Measurements from ENCODE around the gene SORCS3. TPM values are rescaled to one million over a fixed set of nuclear protein-coding genes. Genes with fewer than 3 reads are reported as not detected.

The SORCS3 gene
- total and polyA plus RNA-seq, 7 experiments from 2014 or later = 0.41 to 4.6 (median 0.61) TPM; not detected in 1

DNA sequence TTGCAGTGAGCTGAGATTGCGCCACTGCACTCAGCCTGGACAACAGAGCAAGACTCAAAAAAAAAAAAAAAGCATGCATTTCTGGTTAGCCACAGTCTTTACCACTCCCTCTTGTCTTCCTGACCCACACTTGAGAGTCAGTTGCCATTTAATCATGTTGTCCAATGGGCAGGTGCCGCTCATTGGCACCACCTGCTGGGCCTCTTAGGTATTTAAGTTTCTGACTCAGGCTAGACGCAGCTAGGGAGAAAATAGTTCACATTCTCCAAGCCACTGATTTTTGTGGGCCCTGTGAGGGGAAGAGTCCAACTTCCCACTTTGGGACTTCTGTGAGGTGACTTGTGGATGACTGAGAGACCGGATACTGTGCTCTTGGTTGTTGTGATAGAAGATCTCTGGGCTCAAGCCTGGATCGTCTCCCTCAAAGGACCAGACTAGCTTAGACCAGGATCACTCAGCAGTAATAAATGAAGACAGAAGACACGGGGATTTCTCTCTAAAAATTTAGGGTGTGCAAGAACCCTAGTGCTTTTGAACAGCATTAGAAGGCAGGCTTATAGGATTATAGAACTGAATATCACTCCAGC, 26.8 kb upstream of the SORCS3 start:
- peaks cover 0 to 19% (median 5%) of the 10 kb centered on the region in 5 donors for H3K27me3 Mint-ChIP-seq
- Histone ChIP-seq H3K27ac (ENCODE audit: low read depth, low read length) (no peak overlapping the region), H3K9me3 (ENCODE audit: control insufficient read depth in 2 of 3, low read length in 3 of 3) (no peaks in the 10 kb centered on the region), H3K27me3 (ENCODE audit: control insufficient read depth in 2 of 2, insufficient read depth in 2 of 2, low read length in 2 of 2) (no peaks in the 10 kb centered on the region), H3K36me3 (ENCODE audit: control insufficient read depth in 2 of 3, insufficient read depth in 3 of 3, low read length in 3 of 3) (no peaks in the 10 kb centered on the region), H3K4me1 (ENCODE audit: control insufficient read depth in 2 of 2, insufficient read depth in 2 of 2, low read length in 2 of 2) (no peaks in the 10 kb centered on the region), H3K4me3 (ENCODE audit: low read length) (no peak overlapping the region)
- intact Hi-C loops (cut with micrococcal nuclease) = loop anchor here (1.0 to 10.0 kb wide), 4 partner anchors 33 to 324 kb away; no protein-coding TSS in a partner anchor
- DNase-seq = peak in 5 of 9 donors; percentile 5 to 27 (median 14)
- no peaks in the 10 kb centered on the region for H3K4me1 Mint-ChIP-seq
- no peak overlapping the region for H3K4me3 Mint-ChIP-seq
- CTCF ChIA-PET = no interaction called here
- H3K36me3 Mint-ChIP-seq = peaks cover 0 to 3% (median 0%) of the 10 kb centered on the region in 5 donors
- POLR2A ChIA-PET = no interaction called here
- no peak overlapping the region for H3K27ac Mint-ChIP-seq
- ATAC-seq = peak; percentile 34
- peaks cover 0 to 18% (median 4%) of the 10 kb centered on the region in 11 donors for H3K9me3 Mint-ChIP-seq

GRCh38 chr10:104615136-104615535, 26.0 kb upstream of the SORCS3 start:
- DNase-seq (no peak), ATAC-seq (no peak)
- Mint-ChIP-seq H3K4me3 (no peak overlapping the region), H3K36me3 (no peaks in the 10 kb centered on the region), H3K4me1 (no peaks in the 10 kb centered on the region), H3K27ac (no peak overlapping the region), H3K9me3 (peaks cover 0 to 10% (median 2%) of the 10 kb centered on the region in 11 donors), H3K27me3 (peaks cover 0 to 20% (median 5%) of the 10 kb centered on the region in 5 donors)
- no peak overlapping the region for H3K27ac ChIP-seq (ENCODE audit: low read depth, low read length)
- no peaks in the 10 kb centered on the region for H3K4me1 ChIP-seq (ENCODE audit: control insufficient read depth in 2 of 2, insufficient read depth in 2 of 2, low read length in 2 of 2)
- no peak overlapping the region for H3K4me3 ChIP-seq (ENCODE audit: low read length)
- no peaks in the 10 kb centered on the region for H3K36me3 ChIP-seq (ENCODE audit: control insufficient read depth in 2 of 3, insufficient read depth in 3 of 3, low read length in 3 of 3)
- H3K27me3 ChIP-seq (ENCODE audit: control insufficient read depth in 2 of 2, insufficient read depth in 2 of 2, low read length in 2 of 2) = no peaks in the 10 kb centered on the region
- ChIA-PET CTCF (no interaction called here), POLR2A (no interaction called here)
- intact Hi-C loops (cut with micrococcal nuclease) = loop anchor here (2.0 to 10.0 kb wide), 3 partner anchors 34 to 324 kb away; no protein-coding TSS in a partner anchor
- no peaks in the 10 kb centered on the region for H3K9me3 ChIP-seq (ENCODE audit: control insufficient read depth in 2 of 3, low read length in 3 of 3)

DNA sequence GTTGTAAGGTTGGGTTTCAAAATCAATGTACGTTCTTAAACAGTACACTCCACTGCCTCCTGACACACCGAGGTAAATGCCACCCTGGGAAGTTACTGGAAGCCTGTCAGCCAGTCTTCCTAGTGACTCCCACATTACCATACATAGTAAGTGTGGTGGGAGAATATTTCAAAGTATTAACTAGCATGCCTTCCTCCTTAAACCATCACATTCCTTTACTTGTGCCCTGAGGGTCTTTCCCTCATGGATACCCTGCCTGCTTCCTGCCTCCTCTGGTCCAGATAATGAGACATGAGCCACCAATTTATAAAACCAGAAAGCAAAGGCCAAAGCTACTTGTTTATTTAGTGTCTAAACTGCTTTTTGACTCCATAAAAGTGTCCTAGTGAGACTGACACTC, 23.3 kb upstream of the SORCS3 start:
- Histone ChIP-seq H3K4me3 (ENCODE audit: low read length) (no peak overlapping the region), H3K9me3 (ENCODE audit: control insufficient read depth in 2 of 3, low read length in 3 of 3) (no peaks in the 10 kb centered on the region), H3K27ac (ENCODE audit: low read depth, low read length) (no peak overlapping the region), H3K4me1 (ENCODE audit: control insufficient read depth in 2 of 2, insufficient read depth in 2 of 2, low read length in 2 of 2) (no peaks in the 10 kb centered on the region), H3K27me3 (ENCODE audit: control insufficient read depth in 2 of 2, insufficient read depth in 2 of 2, low read length in 2 of 2) (no peaks in the 10 kb centered on the region), H3K36me3 (ENCODE audit: control insufficient read depth in 2 of 3, insufficient read depth in 3 of 3, low read length in 3 of 3) (no peaks in the 10 kb centered on the region)
- CTCF ChIA-PET = no interaction called here
- POLR2A ChIA-PET = no interaction called here
- DNase-seq (no peak), ATAC-seq (no peak)
- Mint-ChIP-seq H3K4me3 (no peak overlapping the region), H3K36me3 (no peaks in the 10 kb centered on the region), H3K9me3 (peaks cover 0 to 2% (median 0%) of the 10 kb centered on the region in 11 donors), H3K4me1 (no peaks in the 10 kb centered on the region), H3K27ac (no peak overlapping the region), H3K27me3 (peaks cover 5 to 29% (median 13%) of the 10 kb centered on the region in 5 donors)
- intact Hi-C loops (cut with micrococcal nuclease) = loop anchor here in 1 of 2 donors (10.0 kb wide), 1 partner anchor 323 kb away; no protein-coding TSS in a partner anchor

GRCh38 chr10:104622175-104622574, 18.9 kb upstream of the SORCS3 start:
- peaks cover 28 to 59% (median 50%) of the 10 kb centered on the region in 5 donors for H3K27me3 Mint-ChIP-seq
- H3K9me3 ChIP-seq (ENCODE audit: control insufficient read depth in 2 of 3, low read length in 3 of 3) = no peaks in the 10 kb centered on the region
- H3K27me3 ChIP-seq (ENCODE audit: control insufficient read depth in 2 of 2, insufficient read depth in 2 of 2, low read length in 2 of 2) = no peaks in the 10 kb centered on the region
- H3K4me1 Mint-ChIP-seq = no peaks in the 10 kb centered on the region
- H3K27ac ChIP-seq (ENCODE audit: low read depth, low read length) = no peak overlapping the region
- DNase-seq (no peak), ATAC-seq (no peak)
- H3K36me3 ChIP-seq (ENCODE audit: control insufficient read depth in 2 of 3, insufficient read depth in 3 of 3, low read length in 3 of 3) = no peaks in the 10 kb centered on the region
- H3K27ac Mint-ChIP-seq = no peak overlapping the region
- H3K4me1 ChIP-seq (ENCODE audit: control insufficient read depth in 2 of 2, insufficient read depth in 2 of 2, low read length in 2 of 2) = no peaks in the 10 kb centered on the region
- ChIA-PET CTCF (interaction anchor here (1.0 kb wide), 1 partner anchor 43 kb away, joined by 3 read pairs; no protein-coding TSS in a partner anchor), POLR2A (no interaction called here)
- no peak overlapping the region for H3K4me3 ChIP-seq (ENCODE audit: low read length)
- intact Hi-C loops (cut with micrococcal nuclease) = loop anchor here (2.0 kb wide), 1 partner anchor 41 kb away; no protein-coding TSS in a partner anchor
- no peak overlapping the region for H3K4me3 Mint-ChIP-seq
- H3K9me3 Mint-ChIP-seq = peaks cover 0 to 11% (median 0%) of the 10 kb centered on the region in 11 donors
- no peaks in the 10 kb centered on the region for H3K36me3 Mint-ChIP-seq

DNA sequence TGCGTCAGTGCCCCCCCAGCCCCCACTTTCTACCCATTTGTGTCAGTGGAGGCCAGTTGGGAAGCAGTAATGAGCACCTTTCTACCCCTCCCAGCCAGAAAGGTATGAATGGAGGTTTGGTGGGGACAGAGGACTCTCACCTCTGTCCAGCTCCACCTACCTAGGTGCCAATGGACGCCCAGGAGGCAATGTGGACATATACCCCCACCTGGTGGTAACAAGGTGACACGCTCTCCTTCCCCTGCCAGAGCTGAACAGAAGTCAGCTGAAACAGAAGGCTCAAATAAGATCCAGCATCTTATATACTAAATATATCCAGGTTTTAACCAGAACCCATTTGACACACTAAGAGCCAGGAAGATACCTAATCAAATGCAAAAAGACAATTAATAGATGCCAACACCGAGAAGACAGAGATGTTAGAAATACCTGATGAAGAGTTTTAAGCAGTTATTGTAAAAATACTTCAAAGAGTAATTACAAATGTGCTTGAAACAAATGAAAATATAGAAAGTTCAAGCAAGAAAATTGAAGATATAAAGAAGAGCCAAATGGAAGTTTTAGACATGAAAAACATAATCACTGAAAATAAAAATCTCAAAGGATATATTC, 18.4 kb upstream of the SORCS3 start:
- H3K4me1 Mint-ChIP-seq = no peaks in the 10 kb centered on the region
- no peak overlapping the region for H3K27ac Mint-ChIP-seq
- H3K4me3 Mint-ChIP-seq = no peak overlapping the region
- ATAC-seq (no peak), DNase-seq (peak in 3 of 9 donors; percentile 8 to 17 (median 11))
- POLR2A ChIA-PET = no interaction called here
- CTCF ChIA-PET = interaction anchor here (1.0 kb wide), 1 partner anchor 44 kb away, joined by 3 read pairs; no protein-coding TSS in a partner anchor
- no peak overlapping the region for H3K4me3 ChIP-seq (ENCODE audit: low read length)
- intact Hi-C loops (cut with micrococcal nuclease) = loop anchor here (2.0 kb wide), 1 partner anchor 42 kb away; no protein-coding TSS in a partner anchor
- no peaks in the 10 kb centered on the region for H3K4me1 ChIP-seq (ENCODE audit: control insufficient read depth in 2 of 2, insufficient read depth in 2 of 2, low read length in 2 of 2)
- no peaks in the 10 kb centered on the region for H3K36me3 ChIP-seq (ENCODE audit: control insufficient read depth in 2 of 3, insufficient read depth in 3 of 3, low read length in 3 of 3)
- H3K9me3 Mint-ChIP-seq = peaks cover 0 to 11% (median 0%) of the 10 kb centered on the region in 11 donors
- no peaks in the 10 kb centered on the region for H3K9me3 ChIP-seq (ENCODE audit: control insufficient read depth in 2 of 3, low read length in 3 of 3)
- peaks cover 30 to 56% (median 50%) of the 10 kb centered on the region in 5 donors for H3K27me3 Mint-ChIP-seq
- no peaks in the 10 kb centered on the region for H3K27me3 ChIP-seq (ENCODE audit: control insufficient read depth in 2 of 2, insufficient read depth in 2 of 2, low read length in 2 of 2)
- no peaks in the 10 kb centered on the region for H3K36me3 Mint-ChIP-seq
- no peak overlapping the region for H3K27ac ChIP-seq (ENCODE audit: low read depth, low read length)

DNA sequence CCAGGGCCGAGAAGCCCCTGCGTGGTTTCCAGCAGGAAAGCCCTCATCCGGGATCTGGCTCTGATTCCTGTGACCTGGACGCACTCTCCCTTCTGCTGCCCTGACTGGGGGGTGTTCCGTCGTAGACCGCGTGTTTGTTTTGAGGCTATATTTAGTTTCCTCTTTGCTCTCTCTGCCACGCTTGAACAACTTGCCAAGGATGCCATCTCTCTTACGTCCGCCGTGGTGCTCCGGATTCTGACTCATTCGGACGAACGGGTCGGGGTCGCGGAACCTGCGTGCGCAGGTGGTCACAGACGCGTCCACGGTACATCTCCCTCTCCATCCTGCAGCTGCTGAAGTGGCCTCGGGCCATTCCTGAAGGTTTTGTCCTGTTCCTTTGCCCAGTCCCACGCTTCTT, 10.4 kb upstream of the SORCS3 start:
- no peak overlapping the region for H3K4me3 ChIP-seq (ENCODE audit: low read length)
- no peak overlapping the region for H3K27ac Mint-ChIP-seq
- POLR2A ChIA-PET = no interaction called here
- no peak overlapping the region for H3K27ac ChIP-seq (ENCODE audit: low read depth, low read length)
- no peaks in the 10 kb centered on the region for H3K4me1 ChIP-seq (ENCODE audit: control insufficient read depth in 2 of 2, insufficient read depth in 2 of 2, low read length in 2 of 2)
- H3K27me3 Mint-ChIP-seq = peaks cover 21 to 62% (median 47%) of the 10 kb centered on the region in 5 donors
- no peak for ATAC-seq
- H3K36me3 Mint-ChIP-seq = peaks cover 0 to 3% (median 0%) of the 10 kb centered on the region in 5 donors
- H3K9me3 ChIP-seq (ENCODE audit: control insufficient read depth in 2 of 3, low read length in 3 of 3) = no peaks in the 10 kb centered on the region
- intact Hi-C loops (cut with micrococcal nuclease) = no loop called here
- no peak overlapping the region for H3K4me3 Mint-ChIP-seq
- H3K4me1 Mint-ChIP-seq = no peaks in the 10 kb centered on the region
- CTCF ChIA-PET = no interaction called here
- H3K9me3 Mint-ChIP-seq = peaks cover 0 to 10% (median 0%) of the 10 kb centered on the region in 11 donors
- DNase-seq = no peak
- no peaks in the 10 kb centered on the region for H3K27me3 ChIP-seq (ENCODE audit: control insufficient read depth in 2 of 2, insufficient read depth in 2 of 2, low read length in 2 of 2)
- H3K36me3 ChIP-seq (ENCODE audit: control insufficient read depth in 2 of 3, insufficient read depth in 3 of 3, low read length in 3 of 3) = no peaks in the 10 kb centered on the region
